ENCODE results near the gene CLEC16A.

The CLEC16A gene

GRCh38 chr16:11128211-11129141 lies 184.1 kb downstream of the CLEC16A start:
- DNase-seq = no peak

- no peak for DNase-seq
Measured at GRCh38 chr16:11129378-11129781, 185.0 kb downstream of the CLEC16A start.

- no peak for DNase-seq
Measured at GRCh38 chr16:11130978-11131665, 186.8 kb downstream of the CLEC16A start.

- no peak for DNase-seq
Measured at GRCh38 chr16:11131706-11132105, 187.3 kb downstream of the CLEC16A start.

GRCh38 chr16:11133344-11133943 lies 189.1 kb downstream of the CLEC16A start:
- no peak for DNase-seq

- DNase-seq = no peak
Measured at GRCh38 chr16:11134722-11135463, 190.5 kb downstream of the CLEC16A start.

- peak in 1 of 2 donors; percentile 31 for DNase-seq
Measured at GRCh38 chr16:11135464-11135973, 191.2 kb downstream of the CLEC16A start.

GRCh38 chr16:11136600-11136999 lies 192.2 kb downstream of the CLEC16A start:
- DNase-seq = no peak

- DNase-seq = no peak
Measured at GRCh38 chr16:11138022-11138768, 193.8 kb downstream of the CLEC16A start.

- DNase-seq = no peak
Measured at GRCh38 chr16:11138769-11139325, 194.5 kb downstream of the CLEC16A start.

GRCh38 chr16:11139326-11140097 lies 195.1 kb downstream of the CLEC16A start:
- no peak for DNase-seq

GRCh38 chr16:11140098-11140375 lies 195.7 kb downstream of the CLEC16A start:
- peak; percentile 35 to 44 for DNase-seq

GRCh38 chr16:11140466-11140865 lies 196.1 kb downstream of the CLEC16A start:
- no peak for DNase-seq

- no peak for DNase-seq
Measured at GRCh38 chr16:11140867-11141266, 196.5 kb downstream of the CLEC16A start.

GRCh38 chr16:11141409-11142260 lies 197.3 kb downstream of the CLEC16A start:
- DNase-seq = no peak

GRCh38 chr16:11142261-11142630 lies 197.9 kb downstream of the CLEC16A start:
- DNase-seq = no peak

GRCh38 chr16:11142951-11143350 lies 198.6 kb downstream of the CLEC16A start:
- no peak for DNase-seq

GRCh38 chr16:11143372-11144035 lies 199.1 kb downstream of the CLEC16A start:
- no peak for DNase-seq

GRCh38 chr16:11144122-11144521 lies 199.8 kb downstream of the CLEC16A start:
- no peak for DNase-seq
